K562 (cell line): Measurements from ENCODE around the gene DPEP3. TPM values are rescaled to one million over a fixed set of nuclear protein-coding genes. Genes with fewer than 3 reads are reported as not detected.

Source experiments
- CC2D1A ChIP-seq: fragments of 450-650 bp; IDR thresholded peaks from 2 replicates; pipeline ENCODE4 v1.6.1; 2017; ENCODE audit warnings: mild to moderate bottlenecking
- CXXC5 ChIP-seq: fragments of 250-450 bp; sonication (Bioruptor Pico); IDR thresholded peaks from 2 replicates; pipeline ENCODE4 v1.8.0; 2022; ENCODE audit warnings: inconsistent platforms, mild to moderate bottlenecking, moderate library complexity
- HNRNPLL ChIP-seq: fragments of 200-400 bp; formaldehyde crosslinking; IDR thresholded peaks from 2 replicates; pipeline ENCODE4 v1.6.1; 2017; ENCODE audit warnings: low read length, low read depth, mild to moderate bottlenecking; ENCODE audit not compliant: poor library complexity, severe bottlenecking
- POLR2G ChIP-seq: fragments of 200-400 bp; formaldehyde crosslinking; IDR thresholded peaks from 2 replicates; pipeline ENCODE4 v1.6.1; 2017; ENCODE audit warnings: low read depth, mild to moderate bottlenecking, antibody characterized with exemption, low read length, moderate library complexity
- RBFOX2 ChIP-seq: fragments of 200-400 bp; formaldehyde crosslinking; IDR thresholded peaks from 2 replicates; pipeline ENCODE4 v1.6.1; 2017; ENCODE audit warnings: low read depth, mild to moderate bottlenecking, low read length, moderate library complexity
- USF1 ChIP-seq: sonication (generic); formaldehyde crosslinking; IDR thresholded peaks from 2 replicates; pipeline ENCODE4 v1.9.0; 2022; ENCODE audit warnings: mild to moderate bottlenecking, missing genetic modification reagents
- ZBTB43 ChIP-seq: sonication (generic); formaldehyde crosslinking; IDR thresholded peaks from 2 replicates; pipeline ENCODE4 v1.8.0; 2023; ENCODE audit warnings: mild to moderate bottlenecking, missing genetic modification reagents
- ZNF121 ChIP-seq: sonication (generic); formaldehyde crosslinking; conservative IDR thresholded peaks from 2 replicates; pipeline ENCODE4 v1.8.0; 2022; ENCODE audit warnings: missing genetic modification reagents
- ZNF263 ChIP-seq: sonication (generic); formaldehyde crosslinking; IDR thresholded peaks from 2 replicates; pipeline ENCODE4 v1.8.0; 2022; ENCODE audit warnings: mild to moderate bottlenecking, missing genetic modification reagents, borderline replicate concordance
- polyA plus RNA-seq, 8 experiments: library from polyadenylated mRNA; depleted of rRNA in 4 of 8; stranded (reverse) in 5 of 8; unstranded in 3 of 8; fragments of >200 nt; fragmentation: Nextera tagmentation in 2 of 8; fragmentation: Illumina TruSeq in 1 of 8; extraction: Ambion mirVana in 2 of 8; extraction: Trizol in 1 of 8; gene quantifications; 2 replicates each; pipeline versions ENCODE4 v1.2.1 to v1.2.3, GENCODE V29; 2011 to 2014; ENCODE audit warnings: inconsistent platforms in 1 of 8, missing spikeins in 1 of 8
- total RNA-seq, 7 experiments: library from RNA; depleted of rRNA in 6 of 7; stranded (reverse); fragments of >200 nt in 6 of 7; fragmentation: Illumina TruSeq in 2 of 7; extraction: Trizol in 2 of 7; gene quantifications; 2 replicates each; pipeline versions ENCODE4 v1.2.1 to v1.2.3, GENCODE V29; 2011 to 2021; ENCODE audit warnings: low replicate concordance in 1 of 7

Gene DPEP3
- total and polyA plus RNA-seq, 9 of the 15 experiments (the other 6 are each of a cell fraction or from before 2014, with no cell fraction given): not detected

GRCh38 chr16:67928561-67929364 lies 51.5 kb downstream of the DPEP3 start (continued):
- TF ChIP-seq HNRNPLL (peak; percentile 14), ZNF263 (CRISPR knock-in tag) (no peak), USF1 (CRISPR knock-in tag) (0 out of 2 replicates have a peak, but pooled peaks have one; percentile 29), ZNF121 (CRISPR knock-in tag) (no peak), CXXC5 (0 out of 2 replicates have a peak, but pooled peaks have one; percentile 11), CC2D1A (peak; percentile 78), POLR2G (peak; percentile 39; the same call in 1 of the 2 replicates), ZBTB43 (CRISPR knock-in tag) (0 out of 2 replicates have a peak, but pooled peaks have one; percentile 33), RBFOX2 (0 out of 2 replicates have a peak, but pooled peaks have one; percentile 15)
